Measurements from ENCODE around the gene GIMAP5.

Gene GIMAP5

GRCh38 chr7:150722431-150722931 is 14.7 kb upstream of the GIMAP5 start:
- Histone ChIP-seq H3K9me3 (ENCODE audit: insufficient read depth, low read length) (no peaks in the 10 kb centered on the region), H4K20me1 (ENCODE audit: insufficient read depth, low read length) (no peaks in the 10 kb centered on the region), H3K4me3 (ENCODE audit: low read length) (no peak overlapping the region), H3K9ac (ENCODE audit: low read length) (no peak overlapping the region), H2AFZ (ENCODE audit: low read depth, low read length) (no peak overlapping the region), H3K4me1 (ENCODE audit: low read length) (no peaks in the 10 kb centered on the region), H3K79me2 (ENCODE audit: low read length) (no peaks in the 10 kb centered on the region), H3K27me3 (ENCODE audit: low read depth, low read length) (peaks cover 13% of the 10 kb centered on the region), H3K36me3 (replicated peaks; ENCODE audit: low read depth, low read length) (no peaks in the 10 kb centered on the region), H3K4me2 (ENCODE audit: low read length) (no peak overlapping the region), H3K27ac (ENCODE audit: low read length) (no peak overlapping the region)
- TF ChIP-seq, protein P1, sequence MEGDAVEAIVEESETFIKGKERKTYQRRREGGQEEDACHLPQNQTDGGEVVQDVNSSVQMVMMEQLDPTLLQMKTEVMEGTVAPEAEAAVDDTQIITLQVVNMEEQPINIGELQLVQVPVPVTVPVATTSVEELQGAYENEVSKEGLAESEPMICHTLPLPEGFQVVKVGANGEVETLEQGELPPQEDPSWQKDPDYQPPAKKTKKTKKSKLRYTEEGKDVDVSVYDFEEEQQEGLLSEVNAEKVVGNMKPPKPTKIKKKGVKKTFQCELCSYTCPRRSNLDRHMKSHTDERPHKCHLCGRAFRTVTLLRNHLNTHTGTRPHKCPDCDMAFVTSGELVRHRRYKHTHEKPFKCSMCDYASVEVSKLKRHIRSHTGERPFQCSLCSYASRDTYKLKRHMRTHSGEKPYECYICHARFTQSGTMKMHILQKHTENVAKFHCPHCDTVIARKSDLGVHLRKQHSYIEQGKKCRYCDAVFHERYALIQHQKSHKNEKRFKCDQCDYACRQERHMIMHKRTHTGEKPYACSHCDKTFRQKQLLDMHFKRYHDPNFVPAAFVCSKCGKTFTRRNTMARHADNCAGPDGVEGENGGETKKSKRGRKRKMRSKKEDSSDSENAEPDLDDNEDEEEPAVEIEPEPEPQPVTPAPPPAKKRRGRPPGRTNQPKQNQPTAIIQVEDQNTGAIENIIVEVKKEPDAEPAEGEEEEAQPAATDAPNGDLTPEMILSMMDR (IDR thresholded peaks at IDR 0.05; ENCODE audit: low read depth, low read length): no peak
- no peak for TF ChIP-seq EZH2phosphoT487 (IDR thresholded peaks at IDR 0.05; ENCODE audit: low read depth)

GRCh38 chr7:150723467-150723866 is 13.8 kb upstream of the GIMAP5 start:
- Histone ChIP-seq H3K4me3 (ENCODE audit: low read length) (no peak overlapping the region), H3K27me3 (ENCODE audit: low read depth, low read length) (peaks cover 15% of the 10 kb centered on the region), H3K36me3 (replicated peaks; ENCODE audit: low read depth, low read length) (no peaks in the 10 kb centered on the region), H3K9me3 (ENCODE audit: insufficient read depth, low read length) (no peaks in the 10 kb centered on the region), H3K9ac (ENCODE audit: low read length) (no peak overlapping the region), H2AFZ (ENCODE audit: low read depth, low read length) (no peak overlapping the region), H3K79me2 (ENCODE audit: low read length) (no peaks in the 10 kb centered on the region), H4K20me1 (ENCODE audit: insufficient read depth, low read length) (no peaks in the 10 kb centered on the region), H3K4me2 (ENCODE audit: low read length) (no peak overlapping the region), H3K4me1 (ENCODE audit: low read length) (no peaks in the 10 kb centered on the region), H3K27ac (ENCODE audit: low read length) (no peak overlapping the region)
- TF ChIP-seq EZH2phosphoT487 (IDR thresholded peaks at IDR 0.05; ENCODE audit: low read depth): no peak
- TF ChIP-seq, protein P1 (IDR thresholded peaks at IDR 0.05; ENCODE audit: low read depth, low read length): no peak

- no peak overlapping the region for H3K4me2 ChIP-seq (ENCODE audit: low read length)
- H2AFZ ChIP-seq (ENCODE audit: low read depth, low read length): no peak overlapping the region
- no peak overlapping the region for H3K27ac ChIP-seq (ENCODE audit: low read length)
- H3K79me2 ChIP-seq (ENCODE audit: low read length): no peaks in the 10 kb centered on the region
- no peaks in the 10 kb centered on the region for H4K20me1 ChIP-seq (ENCODE audit: insufficient read depth, low read length)
- TF ChIP-seq, protein P1 (IDR thresholded peaks at IDR 0.05; ENCODE audit: low read depth, low read length): no peak
- TF ChIP-seq EZH2phosphoT487 (IDR thresholded peaks at IDR 0.05; ENCODE audit: low read depth): no peak
- no peaks in the 10 kb centered on the region for H3K4me1 ChIP-seq (ENCODE audit: low read length)
- H3K9ac ChIP-seq (ENCODE audit: low read length): no peak overlapping the region
- H3K9me3 ChIP-seq (ENCODE audit: insufficient read depth, low read length): no peaks in the 10 kb centered on the region
- no peaks in the 10 kb centered on the region for H3K36me3 ChIP-seq (replicated peaks; ENCODE audit: low read depth, low read length)
- peaks cover 19% of the 10 kb centered on the region for H3K27me3 ChIP-seq (ENCODE audit: low read depth, low read length)
- H3K4me3 ChIP-seq (ENCODE audit: low read length): no peak overlapping the region
Observed at GRCh38 chr7:150727381-150727780, 9.8 kb upstream of the GIMAP5 start.

- H3K4me3 ChIP-seq (ENCODE audit: low read length): no peak overlapping the region
- no peaks in the 10 kb centered on the region for H3K9me3 ChIP-seq (ENCODE audit: insufficient read depth, low read length)
- no peaks in the 10 kb centered on the region for H4K20me1 ChIP-seq (ENCODE audit: insufficient read depth, low read length)
- H3K9ac ChIP-seq (ENCODE audit: low read length): no peak overlapping the region
- H3K4me2 ChIP-seq (ENCODE audit: low read length): no peak overlapping the region
- no peak overlapping the region for H3K27ac ChIP-seq (ENCODE audit: low read length)
- H3K79me2 ChIP-seq (ENCODE audit: low read length): no peaks in the 10 kb centered on the region
- peaks cover 19% of the 10 kb centered on the region for H3K27me3 ChIP-seq (ENCODE audit: low read depth, low read length)
- no peak for TF ChIP-seq EZH2phosphoT487 (IDR thresholded peaks at IDR 0.05; ENCODE audit: low read depth)
- TF ChIP-seq, protein P1 (IDR thresholded peaks at IDR 0.05; ENCODE audit: low read depth, low read length): no peak
- no peak overlapping the region for H2AFZ ChIP-seq (ENCODE audit: low read depth, low read length)
- H3K36me3 ChIP-seq (replicated peaks; ENCODE audit: low read depth, low read length): no peaks in the 10 kb centered on the region
- peaks cover under 1% of the 10 kb centered on the region for H3K4me1 ChIP-seq (ENCODE audit: low read length)
Observed at GRCh38 chr7:150728011-150728410, 9.2 kb upstream of the GIMAP5 start.
